ENCODE results near the gene COL11A1.

GRCh38 chr1:102872526-102872925 lies 235.8 kb downstream of the COL11A1 start:
- no peak for TF ChIP-seq EZH2phosphoT487 (IDR thresholded peaks at IDR 0.05; ENCODE audit: unreplicated experiment)
- no peak for TF ChIP-seq POLR2AphosphoS5 (IDR thresholded peaks at IDR 0.05; ENCODE audit: low read depth)
- TF ChIP-seq, protein P1, sequence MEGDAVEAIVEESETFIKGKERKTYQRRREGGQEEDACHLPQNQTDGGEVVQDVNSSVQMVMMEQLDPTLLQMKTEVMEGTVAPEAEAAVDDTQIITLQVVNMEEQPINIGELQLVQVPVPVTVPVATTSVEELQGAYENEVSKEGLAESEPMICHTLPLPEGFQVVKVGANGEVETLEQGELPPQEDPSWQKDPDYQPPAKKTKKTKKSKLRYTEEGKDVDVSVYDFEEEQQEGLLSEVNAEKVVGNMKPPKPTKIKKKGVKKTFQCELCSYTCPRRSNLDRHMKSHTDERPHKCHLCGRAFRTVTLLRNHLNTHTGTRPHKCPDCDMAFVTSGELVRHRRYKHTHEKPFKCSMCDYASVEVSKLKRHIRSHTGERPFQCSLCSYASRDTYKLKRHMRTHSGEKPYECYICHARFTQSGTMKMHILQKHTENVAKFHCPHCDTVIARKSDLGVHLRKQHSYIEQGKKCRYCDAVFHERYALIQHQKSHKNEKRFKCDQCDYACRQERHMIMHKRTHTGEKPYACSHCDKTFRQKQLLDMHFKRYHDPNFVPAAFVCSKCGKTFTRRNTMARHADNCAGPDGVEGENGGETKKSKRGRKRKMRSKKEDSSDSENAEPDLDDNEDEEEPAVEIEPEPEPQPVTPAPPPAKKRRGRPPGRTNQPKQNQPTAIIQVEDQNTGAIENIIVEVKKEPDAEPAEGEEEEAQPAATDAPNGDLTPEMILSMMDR (conservative IDR thresholded peaks at IDR 0.05; ENCODE audit: low read depth in 2 of 2) = no peak
- TF ChIP-seq, protein P2, sequence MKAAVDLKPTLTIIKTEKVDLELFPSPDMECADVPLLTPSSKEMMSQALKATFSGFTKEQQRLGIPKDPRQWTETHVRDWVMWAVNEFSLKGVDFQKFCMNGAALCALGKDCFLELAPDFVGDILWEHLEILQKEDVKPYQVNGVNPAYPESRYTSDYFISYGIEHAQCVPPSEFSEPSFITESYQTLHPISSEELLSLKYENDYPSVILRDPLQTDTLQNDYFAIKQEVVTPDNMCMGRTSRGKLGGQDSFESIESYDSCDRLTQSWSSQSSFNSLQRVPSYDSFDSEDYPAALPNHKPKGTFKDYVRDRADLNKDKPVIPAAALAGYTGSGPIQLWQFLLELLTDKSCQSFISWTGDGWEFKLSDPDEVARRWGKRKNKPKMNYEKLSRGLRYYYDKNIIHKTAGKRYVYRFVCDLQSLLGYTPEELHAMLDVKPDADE (IDR thresholded peaks at IDR 0.05) = no peak
- TF ChIP-seq EZH2 (IDR thresholded peaks at IDR 0.05; ENCODE audit: low read depth, unreplicated experiment) = no peak
- no peak for TF ChIP-seq REST (IDR thresholded peaks at IDR 0.05; ENCODE audit: unreplicated experiment)
- no peak for TF ChIP-seq STAT1 (IDR thresholded peaks at IDR 0.05; ENCODE audit: unreplicated experiment)
- TF ChIP-seq ZNF331 (CRISPR knock-in tag; IDR thresholded peaks at IDR 0.05; ENCODE audit: low read depth) = no peak
- no peak for TF ChIP-seq NANOG (IDR thresholded peaks at IDR 0.05; ENCODE audit: borderline replicate concordance)
- TF ChIP-seq, protein P3, sequence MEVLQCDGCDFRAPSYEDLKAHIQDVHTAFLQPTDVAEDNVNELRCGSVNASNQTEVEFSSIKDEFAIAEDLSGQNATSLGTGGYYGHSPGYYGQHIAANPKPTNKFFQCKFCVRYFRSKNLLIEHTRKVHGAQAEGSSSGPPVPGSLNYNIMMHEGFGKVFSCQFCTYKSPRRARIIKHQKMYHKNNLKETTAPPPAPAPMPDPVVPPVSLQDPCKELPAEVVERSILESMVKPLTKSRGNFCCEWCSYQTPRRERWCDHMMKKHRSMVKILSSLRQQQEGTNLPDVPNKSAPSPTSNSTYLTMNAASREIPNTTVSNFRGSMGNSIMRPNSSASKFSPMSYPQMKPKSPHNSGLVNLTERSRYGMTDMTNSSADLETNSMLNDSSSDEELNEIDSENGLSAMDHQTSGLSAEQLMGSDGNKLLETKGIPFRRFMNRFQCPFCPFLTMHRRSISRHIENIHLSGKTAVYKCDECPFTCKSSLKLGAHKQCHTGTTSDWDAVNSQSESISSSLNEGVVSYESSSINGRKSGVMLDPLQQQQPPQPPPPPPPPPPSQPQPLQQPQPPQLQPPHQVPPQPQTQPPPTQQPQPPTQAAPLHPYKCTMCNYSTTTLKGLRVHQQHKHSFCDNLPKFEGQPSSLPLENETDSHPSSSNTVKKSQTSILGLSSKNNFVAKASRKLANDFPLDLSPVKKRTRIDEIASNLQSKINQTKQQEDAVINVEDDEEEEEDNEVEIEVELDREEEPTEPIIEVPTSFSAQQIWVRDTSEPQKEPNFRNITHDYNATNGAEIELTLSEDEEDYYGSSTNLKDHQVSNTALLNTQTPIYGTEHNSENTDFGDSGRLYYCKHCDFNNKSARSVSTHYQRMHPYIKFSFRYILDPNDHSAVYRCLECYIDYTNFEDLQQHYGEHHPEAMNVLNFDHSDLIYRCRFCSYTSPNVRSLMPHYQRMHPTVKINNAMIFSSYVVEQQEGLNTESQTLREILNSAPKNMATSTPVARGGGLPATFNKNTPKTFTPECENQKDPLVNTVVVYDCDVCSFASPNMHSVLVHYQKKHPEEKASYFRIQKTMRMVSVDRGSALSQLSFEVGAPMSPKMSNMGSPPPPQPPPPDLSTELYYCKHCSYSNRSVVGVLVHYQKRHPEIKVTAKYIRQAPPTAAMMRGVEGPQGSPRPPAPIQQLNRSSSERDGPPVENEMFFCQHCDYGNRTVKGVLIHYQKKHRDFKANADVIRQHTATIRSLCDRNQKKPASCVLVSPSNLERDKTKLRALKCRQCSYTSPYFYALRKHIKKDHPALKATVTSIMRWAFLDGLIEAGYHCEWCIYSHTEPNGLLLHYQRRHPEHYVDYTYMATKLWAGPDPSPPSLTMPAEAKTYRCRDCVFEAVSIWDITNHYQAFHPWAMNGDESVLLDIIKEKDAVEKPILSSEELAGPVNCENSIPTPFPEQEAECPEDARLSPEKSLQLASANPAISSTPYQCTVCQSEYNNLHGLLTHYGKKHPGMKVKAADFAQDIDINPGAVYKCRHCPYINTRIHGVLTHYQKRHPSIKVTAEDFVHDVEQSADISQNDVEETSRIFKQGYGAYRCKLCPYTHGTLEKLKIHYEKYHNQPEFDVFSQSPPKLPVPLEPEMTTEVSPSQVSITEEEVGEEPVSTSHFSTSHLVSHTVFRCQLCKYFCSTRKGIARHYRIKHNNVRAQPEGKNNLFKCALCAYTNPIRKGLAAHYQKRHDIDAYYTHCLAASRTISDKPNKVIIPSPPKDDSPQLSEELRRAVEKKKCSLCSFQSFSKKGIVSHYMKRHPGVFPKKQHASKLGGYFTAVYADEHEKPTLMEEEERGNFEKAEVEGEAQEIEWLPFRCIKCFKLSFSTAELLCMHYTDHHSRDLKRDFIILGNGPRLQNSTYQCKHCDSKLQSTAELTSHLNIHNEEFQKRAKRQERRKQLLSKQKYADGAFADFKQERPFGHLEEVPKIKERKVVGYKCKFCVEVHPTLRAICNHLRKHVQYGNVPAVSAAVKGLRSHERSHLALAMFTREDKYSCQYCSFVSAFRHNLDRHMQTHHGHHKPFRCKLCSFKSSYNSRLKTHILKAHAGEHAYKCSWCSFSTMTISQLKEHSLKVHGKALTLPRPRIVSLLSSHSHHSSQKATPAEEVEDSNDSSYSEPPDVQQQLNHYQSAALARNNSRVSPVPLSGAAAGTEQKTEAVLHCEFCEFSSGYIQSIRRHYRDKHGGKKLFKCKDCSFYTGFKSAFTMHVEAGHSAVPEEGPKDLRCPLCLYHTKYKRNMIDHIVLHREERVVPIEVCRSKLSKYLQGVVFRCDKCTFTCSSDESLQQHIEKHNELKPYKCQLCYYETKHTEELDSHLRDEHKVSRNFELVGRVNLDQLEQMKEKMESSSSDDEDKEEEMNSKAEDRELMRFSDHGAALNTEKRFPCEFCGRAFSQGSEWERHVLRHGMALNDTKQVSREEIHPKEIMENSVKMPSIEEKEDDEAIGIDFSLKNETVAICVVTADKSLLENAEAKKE (CRISPR knock-in tag; IDR thresholded peaks at IDR 0.05) = no peak
- TF ChIP-seq CREB1 (CRISPR knock-in tag; IDR thresholded peaks at IDR 0.05; ENCODE audit: low read depth) = no peak
- no peak for TF ChIP-seq JUNB (IDR thresholded peaks at IDR 0.05; ENCODE audit: unreplicated experiment)

Data from GM23338 (cell line).